RWPE1 (cell line): Measurements from ENCODE around the gene NEMP2.
A peak's percentile ranks its signal among the peaks of the same experiment; 100 is the strongest.

Source experiments
- CTCF ChIA-PET: fragments of 350-600 bp; sonication (Branson Sonifier 250); formaldehyde crosslinking; extraction: SDS; loops from one replicate; lab custom pipeline; 2021; lab: Yijun Ruan, JAX
- POLR2A ChIA-PET: fragments of 400-600 bp; formaldehyde crosslinking; extraction: SDS; loops from one replicate; lab custom pipeline; 2020; ENCODE audit warnings: antibody characterized with exemption; ENCODE audit not compliant: low non-redundant PET; lab: Yijun Ruan, JAX
- DNase-seq: peaks from one replicate; pipeline ENCODE4 v3.0.0; 2012; ENCODE audit warnings: low spot score
- H3K27ac ChIP-seq: fragments of 450-650 bp; 2 replicates; pipeline ENCODE4 v1.5.1; 2017
- CTCF ChIP-seq: fragments of 450-650 bp; conservative IDR thresholded peaks from 2 replicates; pipeline ENCODE4 v1.5.1; 2017; ENCODE audit warnings: low read depth, mild to moderate bottlenecking

Gene NEMP2

GRCh38 chr2:190537765-190538164 is 3.2 kb upstream of the NEMP2 start:
- CTCF ChIA-PET, result interaction anchor here (0.6 kb wide), 1 partner anchor 124 kb away, joined by 3 read pairs; no protein-coding TSS in a partner anchor
- no peak overlapping the region for H3K27ac ChIP-seq
- DNase-seq, result no peak
- TF ChIP-seq CTCF, result no peak
- POLR2A ChIA-PET, result no interaction called here

GRCh38 chr2:190535586-190535985 is 1.1 kb upstream of the NEMP2 start:
- H3K27ac ChIP-seq, result no peak overlapping the region
- no peak for TF ChIP-seq CTCF
- POLR2A ChIA-PET, result no interaction called here
- CTCF ChIA-PET, result no interaction called here
- DNase-seq, result no peak

GRCh38 chr2:190535121-190535439 is 558 bp upstream of the NEMP2 start:
- peak overlapping the region; percentile 94 for H3K27ac ChIP-seq
- no peak for DNase-seq
- CTCF ChIA-PET, result interaction anchor here (0.7 kb wide), 1 partner anchor 36 kb away, joined by 3 read pairs; no protein-coding TSS in a partner anchor
- POLR2A ChIA-PET, result no interaction called here
- TF ChIP-seq CTCF, result no peak

GRCh38 chr2:190533968-190534309 is 583 bp downstream of the NEMP2 start:
- H3K27ac ChIP-seq, result peak overlapping the region; percentile 94
- DNase-seq, result no peak
- ChIA-PET CTCF (interaction anchor here (0.6 kb wide), 1 partner anchor 176 kb away, joined by 4 read pairs; no protein-coding TSS in a partner anchor), POLR2A (no interaction called here)
- no peak for TF ChIP-seq CTCF

- peak overlapping the region; percentile 94 for H3K27ac ChIP-seq
- POLR2A ChIA-PET, result no interaction called here
- TF ChIP-seq CTCF, result no peak
- DNase-seq, result no peak
- CTCF ChIA-PET, result interaction anchor here (0.6 kb wide), 2 partner anchors 10 to 176 kb away, joined by 3 to 4 read pairs; no protein-coding TSS in a partner anchor
Observed at GRCh38 chr2:190533175-190533967, 1.2 kb downstream of the NEMP2 start.

- TF ChIP-seq CTCF, result no peak
- H3K27ac ChIP-seq, result no peak overlapping the region
- ChIA-PET POLR2A (no interaction called here), CTCF (interaction anchor here (0.6 kb wide), 1 partner anchor 9 kb away, joined by 3 read pairs; no protein-coding TSS in a partner anchor)
- DNase-seq, result no peak
Observed at GRCh38 chr2:190532581-190532980, 1.9 kb downstream of the NEMP2 start.
